GM12874 (cell line): ENCODE measurements around the gene DNMT3A.

Experiments used
- TF ChIP-seq, protein P1 (sequence below): IDR thresholded peaks from 2 replicates; pipeline ENCODE4 v1.5.1; 2011; ENCODE audit warnings: low read depth, mild to moderate bottlenecking, control low read depth, low read length, moderate library complexity; ENCODE audit not compliant: insufficient read depth

The DNMT3A gene

DNA sequence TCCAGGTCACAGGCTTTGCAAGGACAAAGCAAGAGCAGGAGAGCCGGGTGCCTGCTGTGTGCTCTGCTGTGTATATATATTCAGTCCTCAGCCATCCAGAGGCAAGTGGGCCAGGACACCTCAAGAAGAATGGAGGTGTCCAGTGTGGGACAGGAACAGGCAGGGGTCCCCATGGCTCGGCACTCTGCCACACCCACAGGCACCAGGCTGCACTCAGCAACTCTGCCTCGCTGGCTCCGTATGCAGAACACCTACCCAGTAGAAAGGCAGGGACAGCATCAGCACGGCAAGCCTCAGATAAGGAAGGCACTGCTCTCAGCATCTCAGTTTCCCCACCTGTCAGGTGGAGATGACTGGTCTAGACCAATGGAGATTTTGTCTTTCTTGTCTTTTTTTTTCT lies 57.8 kb downstream of the DNMT3A start:
- TF ChIP-seq, protein P1, sequence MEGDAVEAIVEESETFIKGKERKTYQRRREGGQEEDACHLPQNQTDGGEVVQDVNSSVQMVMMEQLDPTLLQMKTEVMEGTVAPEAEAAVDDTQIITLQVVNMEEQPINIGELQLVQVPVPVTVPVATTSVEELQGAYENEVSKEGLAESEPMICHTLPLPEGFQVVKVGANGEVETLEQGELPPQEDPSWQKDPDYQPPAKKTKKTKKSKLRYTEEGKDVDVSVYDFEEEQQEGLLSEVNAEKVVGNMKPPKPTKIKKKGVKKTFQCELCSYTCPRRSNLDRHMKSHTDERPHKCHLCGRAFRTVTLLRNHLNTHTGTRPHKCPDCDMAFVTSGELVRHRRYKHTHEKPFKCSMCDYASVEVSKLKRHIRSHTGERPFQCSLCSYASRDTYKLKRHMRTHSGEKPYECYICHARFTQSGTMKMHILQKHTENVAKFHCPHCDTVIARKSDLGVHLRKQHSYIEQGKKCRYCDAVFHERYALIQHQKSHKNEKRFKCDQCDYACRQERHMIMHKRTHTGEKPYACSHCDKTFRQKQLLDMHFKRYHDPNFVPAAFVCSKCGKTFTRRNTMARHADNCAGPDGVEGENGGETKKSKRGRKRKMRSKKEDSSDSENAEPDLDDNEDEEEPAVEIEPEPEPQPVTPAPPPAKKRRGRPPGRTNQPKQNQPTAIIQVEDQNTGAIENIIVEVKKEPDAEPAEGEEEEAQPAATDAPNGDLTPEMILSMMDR, result no peak

DNA sequence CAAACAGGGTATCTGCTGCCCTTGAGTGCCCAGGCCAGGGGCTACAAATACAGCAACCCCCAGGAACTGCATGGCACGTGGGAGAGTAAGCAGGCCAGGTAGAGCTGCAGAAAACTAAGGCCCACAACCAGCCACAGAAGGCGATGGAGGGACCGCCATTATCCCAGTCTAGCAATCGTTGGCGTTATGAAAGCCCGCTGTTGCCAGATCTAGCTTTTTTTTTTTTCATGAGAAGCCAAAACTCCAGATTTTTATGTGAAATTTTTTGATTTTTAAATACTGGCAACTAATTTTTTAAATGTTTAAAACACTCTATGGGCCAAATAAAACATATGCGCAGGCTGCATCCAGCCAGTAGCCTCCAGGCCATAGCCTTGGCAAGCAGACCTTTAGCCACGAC lies 59.8 kb downstream of the DNMT3A start:
- TF ChIP-seq, protein P1, result no peak

DNA sequence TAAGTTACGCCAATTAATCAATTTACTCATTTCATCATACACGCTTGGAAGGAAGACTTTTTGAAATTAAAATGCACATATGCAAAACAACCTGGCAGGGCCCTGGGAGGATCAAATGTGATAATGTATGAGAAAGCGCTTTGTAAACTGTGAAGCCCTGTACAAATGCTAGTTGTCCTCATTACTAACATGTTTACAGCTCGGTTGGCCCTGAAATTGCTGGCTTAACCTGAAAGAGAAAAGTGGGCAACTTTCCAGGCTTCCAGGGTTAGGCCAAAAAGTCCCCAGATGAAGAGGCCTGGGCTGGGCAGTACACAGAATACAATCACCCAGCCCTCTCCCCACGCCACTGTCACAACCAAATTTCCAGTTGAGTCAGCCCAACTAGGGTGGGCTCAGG lies 60.2 kb downstream of the DNMT3A start:
- TF ChIP-seq, protein P1, result no peak

DNA sequence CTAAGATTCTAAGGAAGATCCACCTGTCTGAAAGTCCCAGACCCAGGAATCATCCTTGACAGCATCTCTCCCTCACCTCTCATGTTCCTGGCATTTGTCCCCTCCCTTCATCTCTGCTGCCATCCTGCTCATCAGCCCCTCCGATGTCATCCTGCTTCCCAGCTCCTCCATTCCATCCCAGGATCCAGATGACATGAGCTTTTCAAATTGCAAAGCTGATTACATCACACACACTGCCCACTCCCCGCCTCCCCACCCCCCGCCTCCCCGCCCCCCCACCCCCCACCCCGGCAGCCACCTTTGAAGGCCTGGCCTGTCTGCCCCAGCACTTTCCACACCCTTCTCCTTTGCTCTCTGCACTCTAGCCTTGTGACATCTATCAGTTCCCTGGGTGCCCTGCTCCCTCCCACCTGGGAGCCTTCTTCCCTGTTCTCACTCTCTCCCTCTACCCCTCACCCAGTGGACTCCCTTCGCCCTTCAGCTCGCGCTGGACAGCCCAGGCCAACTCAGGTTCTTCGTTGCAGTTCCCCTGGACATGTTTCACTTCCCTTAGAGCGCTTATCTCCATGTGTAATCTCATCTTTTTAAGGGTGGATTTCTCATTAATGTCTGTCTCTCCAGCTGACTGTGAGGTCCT lies 61.6 kb downstream of the DNMT3A start:
- TF ChIP-seq, protein P1, result no peak

DNA sequence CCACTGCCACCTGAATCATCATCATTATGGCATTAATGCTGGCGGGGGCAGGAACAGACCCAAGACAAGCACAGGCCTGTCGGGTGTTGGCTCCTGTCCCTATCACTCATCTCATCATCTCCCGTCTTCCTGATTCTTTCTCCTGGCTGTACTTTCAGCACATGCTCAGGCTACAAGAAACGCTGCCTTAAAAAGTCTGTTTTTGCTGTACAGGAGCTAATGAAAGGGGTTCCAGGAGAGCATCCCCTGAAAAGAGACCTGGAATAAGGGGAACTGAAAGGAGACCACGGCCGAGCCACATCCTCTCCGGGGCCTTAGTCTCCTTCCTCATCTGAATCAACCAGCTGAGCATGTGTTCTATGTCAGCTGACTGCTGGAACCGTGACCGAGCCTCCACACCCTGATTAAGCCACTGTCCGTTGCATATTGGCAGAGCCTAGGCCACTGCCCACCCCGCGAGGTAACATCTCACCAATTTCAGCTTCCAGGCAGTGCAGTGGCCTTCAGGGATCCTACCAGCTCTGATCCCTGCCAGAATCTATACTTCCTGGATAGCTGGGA lies 62.6 kb downstream of the DNMT3A start:
- TF ChIP-seq, protein P1, result no peak

DNA sequence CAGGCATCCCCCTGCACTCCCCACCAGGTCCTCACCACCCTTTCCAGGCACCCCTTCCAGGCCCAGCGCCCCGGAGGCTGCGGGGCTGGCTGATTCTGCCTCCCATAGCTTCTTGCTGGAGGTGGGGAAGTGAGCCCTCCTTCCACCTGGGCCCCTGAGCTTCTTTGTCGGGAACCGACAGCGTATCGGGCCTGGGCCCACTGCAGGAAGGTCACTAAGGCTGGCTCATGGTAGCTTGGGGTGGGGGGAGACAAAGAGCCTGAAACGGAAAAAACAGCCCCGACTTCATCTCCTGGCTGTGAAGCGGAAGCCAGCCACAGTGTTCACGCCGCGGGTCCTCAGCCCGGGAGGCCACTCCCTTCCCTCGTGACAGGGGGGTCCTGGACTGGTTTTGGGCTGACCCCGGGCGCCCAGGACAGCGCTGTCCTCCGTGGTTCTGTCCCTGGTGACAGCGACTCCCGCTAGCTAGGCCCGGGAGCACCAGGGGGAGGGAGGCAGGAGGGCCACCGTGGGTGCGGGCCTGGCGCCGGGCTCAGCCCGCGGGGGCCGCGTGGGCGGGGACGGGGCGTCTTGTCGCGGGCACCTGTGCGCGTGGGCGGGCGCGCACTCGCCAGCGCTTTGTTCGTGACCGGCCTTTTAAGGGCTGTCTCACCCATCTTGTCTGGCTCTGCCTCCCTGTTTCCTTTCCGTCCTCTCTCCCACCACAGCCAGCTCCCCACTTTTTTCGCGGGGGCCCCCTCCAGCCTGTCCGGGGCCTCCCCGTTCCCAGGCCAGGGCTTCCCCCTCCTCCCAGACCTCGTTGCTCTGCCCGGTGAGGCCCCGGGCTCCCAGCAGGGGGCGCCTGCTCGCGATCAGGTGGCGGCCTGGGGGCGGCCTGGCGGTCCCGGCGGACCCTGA lies 64.9 kb downstream of the DNMT3A start:
- TF ChIP-seq, protein P1, result peak; percentile 93

DNA sequence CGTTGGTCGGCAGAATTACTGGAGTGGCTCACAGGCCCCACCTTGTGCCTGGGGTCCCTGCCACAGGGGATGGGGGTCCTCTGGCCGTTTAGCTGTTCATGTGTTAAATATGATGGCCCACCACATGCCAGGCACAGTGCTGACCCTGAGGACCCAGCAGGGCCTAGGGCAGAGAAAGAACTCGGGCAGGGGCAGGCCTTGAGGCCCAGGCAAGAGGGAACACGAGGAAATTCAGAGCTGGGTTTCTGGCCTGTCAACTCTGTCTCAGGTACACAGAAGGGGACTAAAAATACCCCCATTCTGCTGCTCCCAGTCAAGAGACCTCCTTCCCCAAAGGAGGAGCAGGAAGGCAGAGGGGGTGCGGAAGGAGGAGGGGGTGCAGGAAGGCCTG lies 66.2 kb downstream of the DNMT3A start:
- TF ChIP-seq, protein P1, result no peak
